ENCODE data around the gene OXGR1.
"Not testable (repeated sequence)": the region's sequence is repeated elsewhere in the genome, so short reads cannot be mapped to it uniquely, and the experiment has no call there.

Gene OXGR1

GRCh38 chr13:97005625-97006262 is 11.5 kb upstream of the OXGR1 start:
- no peak for DNase-seq

GRCh38 chr13:97004886-97005285 is 10.6 kb upstream of the OXGR1 start:
- no peak for DNase-seq

More at GRCh38 chr13:97005625-97006262, 11.5 kb upstream of the OXGR1 start:
- no peak for ATAC-seq

GRCh38 chr13:97004096-97004876 is 10.0 kb upstream of the OXGR1 start:
- ATAC-seq = no peak
- no peak for DNase-seq

More at GRCh38 chr13:97004886-97005285, 10.6 kb upstream of the OXGR1 start:
- no peak for ATAC-seq

GRCh38 chr13:97003071-97003470 is 8.8 kb upstream of the OXGR1 start:
- ATAC-seq = peak; percentile 84
- DNase-seq = no peak

GRCh38 chr13:97002581-97002980 is 8.3 kb upstream of the OXGR1 start:
- DNase-seq = no peak
- no peak for ATAC-seq

DNA sequence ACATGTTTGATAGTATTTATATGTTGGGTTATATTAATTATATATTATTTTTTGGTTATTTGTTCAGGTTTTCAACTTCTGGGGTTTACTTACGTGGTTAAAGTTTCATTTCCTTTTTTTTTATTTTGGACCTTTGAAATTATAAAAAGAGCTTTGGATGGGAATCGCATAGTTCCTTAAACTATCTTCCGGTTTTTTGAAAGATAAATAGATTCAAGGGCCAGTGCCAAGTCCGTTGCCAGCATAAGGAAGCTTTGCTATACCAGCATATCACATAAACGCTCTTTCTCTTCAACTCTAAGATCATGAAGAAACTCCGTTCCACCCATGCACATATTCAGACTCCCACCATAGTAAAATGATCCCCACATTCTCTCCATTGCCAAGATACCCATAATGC is 7.4 kb upstream of the OXGR1 start:
- ATAC-seq = no peak

DNA sequence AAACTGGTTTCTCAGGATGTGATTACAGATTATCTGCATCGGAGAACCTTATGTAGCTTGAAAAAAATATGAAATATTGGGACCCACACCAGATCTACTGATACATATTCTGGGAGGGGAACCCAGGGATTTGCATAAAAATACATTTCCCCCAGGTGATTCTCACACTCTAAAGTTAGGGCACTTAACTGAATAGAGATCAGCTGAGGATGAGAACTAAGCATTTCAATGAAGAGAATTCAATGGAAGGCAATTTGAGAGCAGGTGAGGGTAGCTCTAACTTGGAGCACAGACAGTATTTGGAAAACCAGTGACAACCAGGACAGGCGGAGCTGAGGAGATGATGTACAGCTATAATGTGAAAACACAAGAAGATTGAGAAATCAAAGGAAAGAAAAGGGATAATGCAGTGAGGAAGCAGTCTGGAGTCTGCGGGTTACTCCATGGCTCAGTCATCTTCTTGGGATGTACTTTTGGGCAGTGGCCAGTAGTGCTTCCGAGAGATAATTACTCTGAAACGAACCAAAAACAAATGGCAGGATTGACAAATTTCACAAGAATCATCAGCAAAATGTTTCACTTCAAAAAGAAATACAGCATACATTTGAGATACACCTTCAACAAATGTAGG is 6.1 kb upstream of the OXGR1 start:
- no peak for ATAC-seq
- no peak for DNase-seq

More for the DNA sequence above, 7.4 kb upstream of the OXGR1 start:
- no peak for DNase-seq

DNA sequence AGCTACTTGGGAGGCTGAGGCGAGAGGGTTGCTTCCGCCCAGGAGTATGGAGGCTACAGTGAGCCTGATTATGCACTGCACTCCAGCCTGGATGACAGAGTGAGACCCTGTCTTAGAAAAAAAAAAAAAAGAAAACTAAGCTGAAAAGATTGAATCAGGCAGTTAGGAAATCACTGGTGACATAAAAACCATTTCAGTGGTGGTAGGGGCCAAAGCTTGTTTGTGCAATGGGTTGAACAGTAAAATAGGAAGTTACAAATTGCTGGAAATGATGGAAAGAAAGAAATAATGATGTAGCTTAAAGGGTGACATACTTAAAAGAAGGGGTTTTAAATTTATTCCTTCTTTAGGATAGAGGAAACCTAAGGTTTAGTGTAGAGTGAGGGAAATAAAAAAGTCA is 4.8 kb upstream of the OXGR1 start:
- DNase-seq (no peak), ATAC-seq (no peak)

DNA sequence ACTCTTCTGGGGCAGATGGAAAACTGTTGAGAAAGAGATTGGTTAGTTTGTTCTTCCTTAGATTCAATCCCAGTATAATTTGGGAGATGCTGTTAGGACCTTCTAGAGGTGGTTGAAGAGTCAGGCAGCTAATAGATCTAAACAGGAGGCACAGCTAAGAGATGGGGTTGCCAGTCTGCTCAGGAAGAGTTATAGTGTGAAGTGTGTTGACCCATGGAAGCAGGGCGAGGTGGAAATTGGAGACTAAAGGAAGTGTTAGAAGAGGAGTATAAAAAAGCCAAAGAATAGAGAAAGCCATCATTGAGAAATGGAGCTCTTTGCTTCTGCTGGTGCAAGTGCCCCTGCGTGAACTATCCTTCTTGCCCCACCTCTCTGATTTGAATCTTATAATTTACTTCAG is 3.8 kb upstream of the OXGR1 start:
- no peak for ATAC-seq
- no peak for DNase-seq

GRCh38 chr13:96996886-96997285 is 2.6 kb upstream of the OXGR1 start:
- DNase-seq (no peak), ATAC-seq (no peak)

GRCh38 chr13:96996107-96996506 is 1.8 kb upstream of the OXGR1 start:
- ATAC-seq (no peak), DNase-seq (no peak)

DNA sequence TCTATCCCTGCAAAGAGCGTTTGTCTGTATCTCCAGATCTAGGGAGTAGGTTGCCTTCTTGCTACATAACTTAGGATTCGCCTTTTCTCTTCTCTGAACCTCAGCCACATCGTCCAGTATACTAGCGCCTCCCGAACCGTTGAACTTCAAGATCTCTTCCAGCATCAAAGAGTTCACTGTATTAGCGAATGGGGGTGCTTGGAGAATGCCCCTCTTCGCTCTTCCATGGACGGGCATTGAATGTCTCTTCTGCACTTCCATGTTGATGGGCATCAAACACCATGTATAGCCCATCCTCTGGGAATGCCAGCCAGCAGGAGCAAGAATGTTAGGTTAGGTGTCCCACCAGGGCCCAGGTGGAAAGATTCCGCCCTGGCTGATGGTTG is 575 bp upstream of the OXGR1 start:
- DNase-seq (no peak), ATAC-seq (no peak)

DNA sequence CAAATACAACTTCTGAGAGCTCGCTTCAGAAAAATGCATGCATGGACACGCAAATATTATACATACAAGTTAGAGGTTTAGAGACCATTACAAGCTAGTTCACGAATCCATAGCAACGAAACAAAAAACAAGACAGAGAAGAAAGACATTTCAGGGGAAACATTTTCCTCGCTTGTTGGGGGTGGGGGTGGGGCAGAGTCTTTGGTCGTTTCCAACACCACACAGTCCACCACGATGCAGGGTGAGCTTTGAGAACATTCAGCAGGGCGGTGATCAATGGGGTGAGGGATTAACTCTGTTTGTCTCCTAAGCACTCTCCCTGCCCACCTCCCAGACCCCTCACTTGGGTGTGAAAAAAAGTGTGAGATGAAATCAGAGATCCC is 651 bp downstream of the OXGR1 start:
- DNase-seq = no peak

DNA sequence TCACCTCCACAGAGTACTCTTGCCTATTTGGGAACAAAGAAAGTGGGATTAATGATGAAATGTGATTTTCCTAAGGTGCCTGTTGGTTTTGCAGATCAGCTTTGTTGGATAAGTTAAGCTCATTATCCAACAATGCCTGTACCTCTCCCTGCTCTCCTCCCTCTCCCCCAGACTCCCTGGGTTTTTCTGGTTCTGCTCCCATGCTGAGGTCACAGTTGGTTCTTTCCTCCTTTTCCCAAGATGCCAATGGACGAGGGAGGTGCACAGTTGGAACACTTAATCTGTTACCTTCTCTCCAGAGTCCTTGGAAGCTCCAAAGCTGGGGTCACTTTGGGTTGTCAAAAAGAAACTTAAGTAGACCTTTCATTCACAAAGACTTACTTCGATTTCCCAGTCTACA is 1.6 kb downstream of the OXGR1 start:
- ATAC-seq = no peak

More for the DNA sequence above, 651 bp downstream of the OXGR1 start:
- no peak for ATAC-seq

GRCh38 chr13:96991072-96991471 is 3.2 kb downstream of the OXGR1 start:
- no peak for ATAC-seq
- DNase-seq = no peak

More for the DNA sequence above, 1.6 kb downstream of the OXGR1 start:
- DNase-seq = no peak

DNA sequence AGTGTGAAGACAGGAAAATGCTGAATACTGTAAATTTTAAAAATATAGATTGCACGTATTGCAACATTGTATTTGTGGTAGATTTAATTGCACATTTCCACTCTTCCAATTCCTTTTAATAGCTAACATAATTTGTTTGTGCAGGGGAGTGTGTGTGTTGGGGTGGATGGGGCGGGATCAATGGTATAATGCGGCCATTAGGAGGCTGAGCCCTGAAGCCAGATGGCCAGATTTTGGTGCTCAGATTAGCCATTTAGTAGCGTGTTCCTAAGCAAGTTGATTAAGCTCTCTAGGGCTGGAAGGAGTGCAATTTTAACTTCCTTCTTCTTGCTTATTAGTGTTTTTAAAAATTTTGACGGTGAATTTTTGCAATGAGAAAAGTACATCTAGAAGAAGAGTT is 5.8 kb downstream of the OXGR1 start:
- no peak for ATAC-seq
- no peak for DNase-seq

DNA sequence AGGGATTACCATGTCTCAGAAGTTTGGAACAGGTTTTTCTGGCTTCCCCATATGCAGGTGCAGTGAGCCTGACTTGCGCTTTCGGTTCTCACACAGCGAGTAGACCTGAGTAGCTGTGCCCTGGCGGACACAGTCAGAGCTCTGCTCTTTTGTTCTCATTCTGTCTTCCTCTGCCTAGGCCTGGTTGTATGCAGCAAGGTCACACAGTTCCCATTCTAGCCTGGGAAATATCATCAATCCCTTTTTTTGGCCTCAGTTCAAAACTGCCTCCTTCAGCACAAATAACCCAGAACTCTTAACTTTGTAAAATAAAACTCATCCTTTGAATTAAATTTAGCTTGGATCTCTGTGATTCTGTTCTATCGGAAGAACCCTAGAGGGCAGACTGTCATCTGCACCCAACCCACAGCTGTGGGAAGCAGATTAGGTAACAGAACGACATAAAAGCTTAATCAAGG is 10.2 kb downstream of the OXGR1 start:
- DNase-seq (no peak), ATAC-seq (no peak)

DNA sequence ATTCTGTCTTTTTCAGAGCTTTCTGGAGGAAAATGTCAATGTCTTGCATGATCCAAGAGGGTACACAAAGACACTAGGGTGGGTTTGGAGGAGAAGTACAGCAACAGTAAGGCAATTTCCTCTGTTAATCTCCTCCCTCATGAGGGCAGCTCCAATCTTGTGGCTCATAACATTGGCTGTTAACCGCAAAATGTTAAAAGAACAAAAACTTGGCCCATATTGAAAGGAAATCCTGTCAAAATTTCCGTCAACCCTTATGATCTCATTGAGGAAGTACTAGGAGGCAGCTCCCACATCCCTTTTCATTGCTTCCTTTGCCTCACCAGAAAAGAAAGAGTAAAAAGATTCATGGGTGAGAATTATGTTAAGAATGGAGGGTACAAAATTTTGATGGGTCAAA is 11.6 kb downstream of the OXGR1 start:
- ATAC-seq = no peak
- no peak for DNase-seq

DNA sequence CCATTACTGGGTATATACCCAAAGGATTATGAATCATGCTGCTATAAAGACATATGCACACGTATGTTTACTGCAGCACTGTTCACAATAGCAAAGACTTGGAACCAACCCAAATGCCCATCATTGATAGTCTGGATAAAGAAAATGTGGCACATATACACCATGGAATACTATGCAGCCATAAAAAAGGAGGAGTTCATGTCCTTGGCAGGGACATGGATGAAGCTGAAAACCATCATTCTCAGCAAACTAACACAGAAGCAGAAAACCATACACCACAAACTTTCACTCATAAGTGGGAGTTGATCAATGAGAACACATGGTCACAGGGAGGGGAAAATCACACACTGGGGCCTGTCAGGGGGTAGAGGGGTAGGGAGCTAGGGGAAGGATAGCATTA is 14.4 kb downstream of the OXGR1 start:
- ATAC-seq, DNase-seq: not testable (repeated sequence)

DNA sequence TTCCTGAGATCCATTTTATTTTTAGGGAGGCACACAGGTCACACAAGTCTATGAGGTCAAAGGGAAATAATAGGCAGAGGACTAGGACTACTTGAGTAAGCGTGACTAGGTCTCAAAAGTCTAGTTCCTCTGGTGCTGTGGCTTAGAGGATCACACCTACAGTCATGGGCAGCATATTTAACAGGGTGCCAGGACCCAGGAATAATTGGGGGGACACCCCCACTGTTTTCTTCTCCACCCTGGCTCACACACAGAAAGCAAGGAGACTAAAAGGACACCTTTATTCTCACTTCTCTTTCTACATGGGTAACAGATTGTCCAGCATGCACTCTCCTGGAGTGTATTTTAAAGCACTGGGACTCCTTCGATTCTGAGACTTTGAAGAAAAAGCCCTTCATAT is 26.2 kb downstream of the OXGR1 start:
- ATAC-seq = no peak
- DNase-seq = no peak

DNA sequence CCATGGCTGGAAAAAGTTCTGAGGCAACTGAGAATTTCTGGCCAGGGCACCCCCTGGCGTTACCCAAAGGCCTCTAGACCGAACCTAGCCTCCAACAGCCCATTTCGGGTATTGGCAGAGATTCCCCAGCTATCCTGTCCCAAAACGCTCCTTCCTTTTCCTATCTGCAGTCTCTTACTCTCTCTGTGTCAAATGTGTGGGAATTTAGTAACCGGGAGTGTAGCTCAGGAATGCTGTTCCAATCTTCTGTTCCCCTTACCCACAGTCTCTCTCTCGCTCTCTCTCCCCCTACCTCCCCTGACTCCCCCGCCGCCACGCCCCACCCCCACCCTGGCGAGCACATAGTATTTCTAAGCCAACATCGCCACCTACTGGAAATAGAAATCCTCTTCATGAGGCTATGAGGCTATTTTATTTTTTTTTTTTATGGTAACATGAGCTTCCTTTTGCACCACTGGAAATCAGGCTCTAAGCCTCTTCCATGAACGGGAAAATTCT is 27.0 kb downstream of the OXGR1 start:
- DNase-seq (no peak), ATAC-seq (no peak)

- DNase-seq (no peak), ATAC-seq (no peak)
Measured at GRCh38 chr13:96966415-96967102, 27.7 kb downstream of the OXGR1 start.

All from stimulated activated naive CD8-positive, alpha-beta T cell treated with anti-CD3 and anti-CD28 coated beads, Interleukin-15, Interleukin-2, amounts not matched to agents 100 U/mL and 50 U/mL, for 24 hours (primary cell).